Kidney epithelial cell (primary cell): Measurements from ENCODE around the gene RNF103. TPM values are rescaled to one million over a fixed set of nuclear protein-coding genes. Genes with fewer than 3 reads are reported as not detected.

ENCODE experiments used
- DNase-seq: peaks from one replicate; pipeline ENCODE4 v3.0.0-alpha.2; 2010; ENCODE audit warnings: low read depth
- H3K27me3 ChIP-seq: 2 replicates; pipeline ENCODE4 v1.6.0; 2011; ENCODE audit warnings: low read length; ENCODE audit not compliant: control insufficient read depth, insufficient read depth
- H3K36me3 ChIP-seq: 2 replicates; pipeline ENCODE4 v1.5.1; 2011; ENCODE audit warnings: low read length; ENCODE audit not compliant: control insufficient read depth, insufficient read depth
- H3K4me3 ChIP-seq: 2 replicates; pipeline ENCODE4 v1.5.1; 2011; ENCODE audit warnings: low read depth, mild to moderate bottlenecking, control low read depth, low read length
- total RNA-seq: library from RNA; depleted of rRNA; stranded (reverse); fragments of >200 nt; gene quantifications from 2 replicates; pipeline ENCODE4 v1.2.3, GENCODE V29; 2015
- TF ChIP-seq, protein P1 (sequence below): IDR thresholded peaks from 2 replicates; pipeline ENCODE4 v1.5.1; 2011; ENCODE audit warnings: mild to moderate bottlenecking, moderate library complexity, low read length, control low read depth, inconsistent platforms; ENCODE audit not compliant: insufficient read depth, poor library complexity, severe bottlenecking

RNF103 gene
- total RNA-seq, 1 donor from 2014 or later, result 20.6 TPM

DNA sequence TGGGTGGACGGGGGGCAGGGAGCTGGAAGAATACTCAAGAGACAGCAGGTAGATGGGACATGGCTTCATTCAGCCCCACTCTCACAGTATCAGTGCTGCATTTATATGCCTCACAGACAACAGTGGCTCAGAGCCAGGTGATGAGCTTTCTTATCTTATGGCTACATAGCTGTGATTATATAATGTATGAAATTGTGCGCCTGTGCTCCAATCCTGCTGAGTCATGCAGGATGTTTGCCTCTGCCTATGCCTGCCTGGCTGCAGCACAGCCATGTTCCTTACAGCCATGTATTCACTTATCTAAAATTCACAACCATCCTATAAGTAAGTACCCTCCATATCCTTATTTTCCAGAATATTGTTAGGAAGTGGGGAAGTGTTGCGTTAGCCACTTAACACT is 37.7 kb upstream of the RNF103 start:
- H3K4me3 ChIP-seq, result no peak overlapping the region
- no peaks in the 10 kb centered on the region for H3K36me3 ChIP-seq
- H3K27me3 ChIP-seq, result no peaks in the 10 kb centered on the region
- no peak for DNase-seq
- TF ChIP-seq, protein P1, sequence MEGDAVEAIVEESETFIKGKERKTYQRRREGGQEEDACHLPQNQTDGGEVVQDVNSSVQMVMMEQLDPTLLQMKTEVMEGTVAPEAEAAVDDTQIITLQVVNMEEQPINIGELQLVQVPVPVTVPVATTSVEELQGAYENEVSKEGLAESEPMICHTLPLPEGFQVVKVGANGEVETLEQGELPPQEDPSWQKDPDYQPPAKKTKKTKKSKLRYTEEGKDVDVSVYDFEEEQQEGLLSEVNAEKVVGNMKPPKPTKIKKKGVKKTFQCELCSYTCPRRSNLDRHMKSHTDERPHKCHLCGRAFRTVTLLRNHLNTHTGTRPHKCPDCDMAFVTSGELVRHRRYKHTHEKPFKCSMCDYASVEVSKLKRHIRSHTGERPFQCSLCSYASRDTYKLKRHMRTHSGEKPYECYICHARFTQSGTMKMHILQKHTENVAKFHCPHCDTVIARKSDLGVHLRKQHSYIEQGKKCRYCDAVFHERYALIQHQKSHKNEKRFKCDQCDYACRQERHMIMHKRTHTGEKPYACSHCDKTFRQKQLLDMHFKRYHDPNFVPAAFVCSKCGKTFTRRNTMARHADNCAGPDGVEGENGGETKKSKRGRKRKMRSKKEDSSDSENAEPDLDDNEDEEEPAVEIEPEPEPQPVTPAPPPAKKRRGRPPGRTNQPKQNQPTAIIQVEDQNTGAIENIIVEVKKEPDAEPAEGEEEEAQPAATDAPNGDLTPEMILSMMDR, result no peak

DNA sequence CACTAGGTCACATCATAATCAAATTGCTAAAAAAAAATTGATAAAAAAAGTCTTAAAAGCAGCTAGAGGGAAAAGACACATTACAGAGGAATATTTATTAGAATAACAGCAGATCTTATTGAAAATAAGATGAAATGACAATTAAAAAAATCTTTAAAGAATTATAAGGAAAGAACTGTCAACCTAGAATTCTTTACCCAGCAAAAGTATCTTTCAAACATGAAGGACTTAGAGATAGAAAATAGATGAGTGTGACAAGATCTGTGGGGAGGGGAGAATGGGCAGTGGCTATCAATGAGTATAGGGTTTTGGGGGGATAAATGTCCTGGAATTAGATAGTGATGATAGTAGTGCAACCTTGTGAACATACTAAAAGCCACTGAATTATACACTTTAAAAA is 26.5 kb upstream of the RNF103 start:
- Histone ChIP-seq H3K36me3 (no peaks in the 10 kb centered on the region), H3K4me3 (no peak overlapping the region), H3K27me3 (no peaks in the 10 kb centered on the region)
- no peak for DNase-seq
- TF ChIP-seq, protein P1, result no peak

DNA sequence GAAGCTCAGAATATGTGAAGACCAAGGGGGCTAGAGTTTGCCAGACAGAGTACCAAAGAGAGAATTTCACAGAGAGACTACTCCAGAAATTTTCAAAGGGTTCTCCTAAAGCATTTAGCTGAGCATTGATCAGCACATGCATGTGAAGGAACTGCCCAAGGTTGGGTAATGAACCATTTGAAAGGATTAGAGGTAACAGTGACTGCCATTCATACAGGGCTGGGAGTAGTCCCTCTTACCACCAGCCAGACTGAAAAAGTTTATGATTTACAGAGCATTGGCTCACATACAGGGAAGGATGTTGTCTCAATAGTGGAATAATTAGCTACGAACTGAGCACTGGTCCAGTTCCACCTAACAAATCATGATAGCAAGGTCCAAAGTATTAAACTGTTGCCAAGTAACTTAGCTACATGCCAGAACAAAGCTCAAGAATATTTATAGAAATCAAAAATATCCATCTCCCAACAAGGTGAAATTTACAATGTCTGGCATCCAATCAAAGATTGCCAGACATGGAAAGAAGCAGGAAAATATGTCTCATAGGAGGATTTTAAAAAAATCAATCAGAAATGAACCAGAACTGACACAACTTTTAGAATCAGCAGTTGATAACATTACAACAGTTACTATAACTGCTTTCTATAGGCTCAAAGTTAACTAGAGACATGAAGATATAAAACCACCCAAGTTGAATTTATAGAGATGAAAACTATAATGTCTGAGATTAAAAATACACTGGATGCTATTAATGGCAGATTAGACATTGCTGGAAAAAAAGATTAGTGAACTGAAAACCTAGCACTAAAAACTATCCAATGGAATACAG is 25.7 kb upstream of the RNF103 start:
- DNase-seq, result no peak
- Histone ChIP-seq H3K27me3 (no peaks in the 10 kb centered on the region), H3K4me3 (no peak overlapping the region), H3K36me3 (no peaks in the 10 kb centered on the region)
- TF ChIP-seq, protein P1, result no peak

DNA sequence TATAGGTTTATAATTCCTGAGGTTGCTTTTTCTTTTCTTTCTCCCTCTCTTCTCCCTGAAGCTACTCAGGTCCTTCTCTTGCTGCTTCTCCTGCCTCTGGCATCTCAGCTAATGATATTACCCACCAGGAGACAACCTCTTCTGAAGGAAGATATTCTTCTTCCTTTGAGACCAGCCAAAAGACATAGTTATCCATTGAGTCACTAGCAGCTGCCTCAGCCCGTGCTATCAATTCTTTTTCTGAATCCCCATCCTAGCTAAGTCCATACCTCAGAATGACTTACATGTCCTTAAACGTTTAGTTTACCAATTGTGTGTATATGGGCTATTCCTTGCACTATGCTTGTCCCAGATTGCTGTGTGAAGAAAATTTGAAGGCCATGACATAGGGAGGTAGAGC is 25.0 kb upstream of the RNF103 start:
- DNase-seq, result no peak
- Histone ChIP-seq H3K36me3 (no peaks in the 10 kb centered on the region), H3K4me3 (no peak overlapping the region), H3K27me3 (no peaks in the 10 kb centered on the region)
- TF ChIP-seq, protein P1, result no peak

DNA sequence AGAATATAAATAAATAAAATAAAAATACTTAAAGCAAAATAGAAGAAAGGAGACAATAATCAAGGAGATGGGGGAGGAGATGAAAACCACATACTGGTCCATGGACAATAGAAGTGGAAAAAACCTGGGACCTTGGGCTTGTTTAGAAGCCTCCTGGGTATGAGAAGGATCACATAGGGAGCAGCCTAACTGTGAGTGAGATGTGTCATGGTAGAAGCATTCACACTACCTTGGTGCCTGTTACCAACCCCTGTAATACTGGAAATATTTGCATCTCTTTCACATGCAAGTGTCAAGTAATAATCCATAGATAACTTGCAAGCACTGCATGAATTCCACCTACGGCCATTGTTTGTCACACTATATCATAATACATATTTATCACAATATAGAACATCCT is 23.2 kb upstream of the RNF103 start:
- no peak overlapping the region for H3K4me3 ChIP-seq
- no peaks in the 10 kb centered on the region for H3K27me3 ChIP-seq
- no peaks in the 10 kb centered on the region for H3K36me3 ChIP-seq
- no peak for DNase-seq
- TF ChIP-seq, protein P1, result no peak

DNA sequence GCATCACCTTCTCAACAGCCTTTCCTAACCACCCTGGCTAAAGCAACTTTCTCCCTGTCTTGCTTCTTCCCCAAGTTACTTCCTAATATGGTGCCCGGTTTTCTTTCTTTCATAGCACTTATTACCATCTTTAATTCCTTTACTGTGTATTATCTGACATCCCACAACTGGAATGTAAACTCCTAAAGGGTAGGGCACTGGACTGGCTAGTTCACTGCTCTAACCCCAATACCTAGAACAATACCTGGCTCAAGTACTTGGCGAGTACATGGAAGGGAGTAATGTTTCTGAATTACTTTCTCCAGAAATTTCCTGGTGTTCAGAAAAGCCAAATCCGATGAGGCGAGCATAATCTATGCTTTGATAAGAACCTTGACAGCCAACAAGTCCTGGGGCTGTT is 22.7 kb upstream of the RNF103 start:
- no peak for DNase-seq

More for the DNA sequence above, 22.7 kb upstream of the RNF103 start:
- H3K36me3 ChIP-seq, result no peaks in the 10 kb centered on the region
- no peaks in the 10 kb centered on the region for H3K27me3 ChIP-seq
- TF ChIP-seq, protein P1, result no peak
- no peak overlapping the region for H3K4me3 ChIP-seq
